Body of pancreas (tissue), 4 donors: ENCODE measurements around the gene EGFLAM. TPM values are rescaled to one million over a fixed set of nuclear protein-coding genes. Genes with fewer than 3 reads are reported as not detected.

Experiments
- ATAC-seq: fragments of 150-250 bp; one replicate; pipeline ENCODE4 v1.9.1; 2016
- DNase-seq, 4 donors: peaks; one replicate each; pipeline ENCODE4 v3.0.0-alpha.2; 2019
- H3K27ac ChIP-seq, 4 donors: fragments of 200-600 bp; sonication (generic); 1 replicate in 3 of 4; 2 replicates in 1 of 4; pipeline versions ENCODE4 v1.5.1 to v1.6.1; 2016 to 2019; ENCODE audit warnings: mild to moderate bottlenecking in 1 of 4, mixed read lengths in 1 of 4, moderate library complexity in 1 of 4
- H3K27me3 ChIP-seq, 2 donors: fragments of 200-600 bp; sonication (generic); one replicate each; pipeline ENCODE4 v1.6.0; 2016; ENCODE audit warnings: mild to moderate bottlenecking in 1 of 2
- H3K36me3 ChIP-seq, 2 donors: fragments of 200-600 bp; sonication (generic); replicated peaks in 1 of 2; 2 replicates each; pipeline ENCODE4 v1.5.1; 2016; ENCODE audit warnings: low read depth in 2 of 2; ENCODE audit not compliant: insufficient read depth in 1 of 2
- H3K4me1 ChIP-seq: fragments of 200-600 bp; sonication (generic); one replicate; pipeline ENCODE4 v1.6.0; 2016
- H3K4me3 ChIP-seq, 2 donors: fragments of 200-600 bp; sonication (generic); 1 replicate in 1 of 2; 2 replicates in 1 of 2; pipeline ENCODE4 v1.5.1; 2016 to 2019
- H3K9me3 ChIP-seq, 3 donors: fragments of 200-600 bp; sonication (generic); 1 replicate in 2 of 3; 2 replicates in 1 of 3; pipeline ENCODE4 v1.5.1; 2016
- CTCF ChIP-seq, 7 experiments: fragments of 450-650 bp in 4 of 7; fragments of 200-600 bp in 3 of 7; sonication (generic) in 3 of 7; IDR thresholded peaks; one replicate each; pipeline ENCODE4 v1.5.1; 2016 to 2019; ENCODE audit warnings: antibody characterized with exemption in 7 of 7
- POLR2A ChIP-seq, 3 donors: fragments of 450-650 bp; IDR thresholded peaks; one replicate each; pipeline ENCODE4 v1.6.1; 2016; ENCODE audit warnings: antibody characterized with exemption in 3 of 3, mild to moderate bottlenecking in 2 of 3
- WGBS, 2 donors: methylation state at CpG; one replicate each; pipeline ENCODE4 v1.1.5; 2017; 5-methylcytosine and 5-hydroxymethylcytosine counted together
- intact Hi-C: fragments of 100-400 bp; cut with DNase I; formaldehyde crosslinking; loops from one replicate; pipeline ENCODE4 v1.15.1; 2023
- total RNA-seq, 2 donors: library from RNA; depleted of rRNA; stranded (reverse); fragments of >200 nt; gene quantifications; one replicate each; pipeline ENCODE4 v1.1.0, GENCODE V29; 2016

The EGFLAM gene
- total RNA-seq, 2 donors from 2014 or later = 0.26 to 4.6 TPM

- WGBS, 2 donors = 9 to 21% methylated on average over 7 of the region's 7 CpGs
- ATAC-seq (peak; percentile 90), DNase-seq (peak; percentile 67 to 79 (median 75))
- H3K27ac ChIP-seq = no peak overlapping the region
- no peak overlapping the region for H3K4me3 ChIP-seq
- no peaks in the 10 kb centered on the region for H3K9me3 ChIP-seq
- TF ChIP-seq POLR2A (IDR thresholded peaks at IDR 0.05) (no peak), CTCF (IDR thresholded peaks at IDR 0.05) (peak; percentile 37 to 72 (median 65))
- no peaks in the 10 kb centered on the region for H3K27me3 ChIP-seq
- no peaks in the 10 kb centered on the region for H3K36me3 ChIP-seq
- intact Hi-C loops = no loop called here
- no peaks in the 10 kb centered on the region for H3K4me1 ChIP-seq
Observed at GRCh38 chr5:38382898-38383297, 124.5 kb downstream of the EGFLAM start.

DNA sequence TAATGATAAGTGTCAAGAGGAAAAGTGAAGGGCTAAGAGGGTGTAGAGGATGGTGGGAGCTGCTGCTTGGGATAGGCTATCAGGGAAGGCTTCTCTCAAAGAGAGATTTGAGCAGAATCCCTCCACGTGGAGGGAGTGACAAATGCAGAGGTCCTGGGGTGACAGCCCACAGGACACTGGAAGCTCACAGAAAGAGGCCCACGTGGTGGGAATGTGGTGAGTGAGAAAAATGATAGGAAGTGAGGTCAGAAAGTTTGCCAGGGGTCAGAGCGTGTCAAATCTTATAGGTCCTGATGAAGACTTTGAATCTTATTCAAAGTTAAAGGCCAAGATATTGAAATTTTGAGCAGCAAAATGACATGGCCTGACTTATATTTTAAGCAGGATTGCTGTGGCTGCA is 125.3 kb downstream of the EGFLAM start:
- WGBS, 2 donors = 66 to 69% methylated on average over 3 of the region's 3 CpGs
- intact Hi-C loops = no loop called here

GRCh38 chr5:38384396-38384795 is 126.0 kb downstream of the EGFLAM start:
- TF ChIP-seq CTCF (IDR thresholded peaks at IDR 0.05) (no peak), POLR2A (IDR thresholded peaks at IDR 0.05) (no peak)
- intact Hi-C loops = no loop called here
- no peaks in the 10 kb centered on the region for H3K4me1 ChIP-seq
- no peaks in the 10 kb centered on the region for H3K9me3 ChIP-seq
- no peak overlapping the region for H3K4me3 ChIP-seq
- DNase-seq = no peak
- ATAC-seq = no peak
- H3K27ac ChIP-seq = no peak overlapping the region
- 76% methylated on average over 3 of the region's 3 CpGs for WGBS, 2 donors
- H3K27me3 ChIP-seq = no peaks in the 10 kb centered on the region
- no peaks in the 10 kb centered on the region for H3K36me3 ChIP-seq

More for the DNA sequence above, 125.3 kb downstream of the EGFLAM start:
- no peaks in the 10 kb centered on the region for H3K36me3 ChIP-seq
- H3K9me3 ChIP-seq = no peaks in the 10 kb centered on the region
- no peaks in the 10 kb centered on the region for H3K27me3 ChIP-seq
- TF ChIP-seq CTCF (IDR thresholded peaks at IDR 0.05) (no peak), POLR2A (IDR thresholded peaks at IDR 0.05) (no peak)
- no peak for ATAC-seq
- no peak overlapping the region for H3K4me3 ChIP-seq
- H3K4me1 ChIP-seq = no peaks in the 10 kb centered on the region
- H3K27ac ChIP-seq = no peak overlapping the region
- DNase-seq = no peak

GRCh38 chr5:38387161-38387560 is 128.8 kb downstream of the EGFLAM start:
- Histone ChIP-seq H3K4me1 (no peaks in the 10 kb centered on the region), H3K27ac (no peak overlapping the region), H3K36me3 (no peaks in the 10 kb centered on the region), H3K27me3 (no peaks in the 10 kb centered on the region), H3K9me3 (no peaks in the 10 kb centered on the region), H3K4me3 (no peak overlapping the region)
- ATAC-seq (no peak), DNase-seq (no peak)
- TF ChIP-seq CTCF (IDR thresholded peaks at IDR 0.05) (no peak), POLR2A (IDR thresholded peaks at IDR 0.05) (no peak)
- intact Hi-C loops = no loop called here
- WGBS, 2 donors = 64 to 65% methylated on average over 2 of the region's 2 CpGs

GRCh38 chr5:38393636-38394035 is 135.3 kb downstream of the EGFLAM start:
- no peak overlapping the region for H3K27ac ChIP-seq
- no peak for ATAC-seq
- H3K4me3 ChIP-seq = no peak overlapping the region
- no peaks in the 10 kb centered on the region for H3K36me3 ChIP-seq
- TF ChIP-seq POLR2A (IDR thresholded peaks at IDR 0.05) = no peak
- TF ChIP-seq CTCF (IDR thresholded peaks at IDR 0.05) = no peak
- WGBS, 2 donors = 93 to 95% methylated on average over 8 to 15 of the region's 15 CpGs
- no peak for DNase-seq
- intact Hi-C loops = no loop called here
- no peaks in the 10 kb centered on the region for H3K4me1 ChIP-seq
- no peaks in the 10 kb centered on the region for H3K9me3 ChIP-seq
- H3K27me3 ChIP-seq = no peaks in the 10 kb centered on the region
